ENCODE measurements around the gene DUSP22. TPM values are rescaled to one million over a fixed set of nuclear protein-coding genes. Genes with fewer than 3 reads are reported as not detected.

The DUSP22 gene
- total RNA-seq, 1 experiment from 2014 or later: 18.6 TPM

DNA sequence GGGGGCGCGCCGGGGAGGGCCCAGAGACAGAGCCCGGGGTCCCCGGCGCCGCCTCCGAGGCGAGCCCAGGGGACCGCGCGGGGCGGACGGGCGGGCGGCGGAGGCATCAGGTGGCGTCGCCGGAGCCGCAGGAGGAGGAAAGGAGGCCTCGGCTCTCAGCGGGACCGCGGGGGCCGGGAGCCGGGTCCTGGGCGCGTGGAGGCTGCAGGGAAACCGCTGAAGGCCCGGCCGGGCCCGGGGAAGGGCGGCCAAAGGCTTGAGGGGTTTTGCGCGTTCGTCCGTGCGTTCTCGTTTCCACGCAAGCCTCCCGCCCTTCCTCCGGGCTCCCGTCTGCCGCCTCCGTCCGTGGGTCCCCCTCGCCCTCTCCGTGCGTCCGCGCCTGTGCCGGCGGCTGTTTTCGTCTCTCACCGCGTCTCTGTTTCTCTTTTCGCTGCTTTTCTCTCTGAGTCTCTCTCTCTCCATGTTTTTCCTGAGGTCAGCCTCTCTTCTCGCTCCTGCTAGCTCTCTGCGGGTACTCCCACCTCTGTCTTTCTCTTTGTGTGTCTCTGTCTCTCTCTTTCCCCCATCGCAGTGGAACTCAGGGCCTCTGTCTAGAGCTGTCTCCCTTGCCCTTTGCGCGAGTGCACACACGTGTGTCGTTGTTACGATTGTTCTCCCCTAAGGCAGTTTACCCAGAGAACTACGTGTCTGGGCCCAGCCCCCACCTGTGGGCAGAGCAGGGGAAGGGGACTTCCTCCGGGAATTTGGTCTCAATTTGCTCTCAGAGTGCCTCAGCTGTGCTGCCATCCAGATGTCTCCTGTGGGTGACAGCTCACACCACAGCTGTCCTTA is 101.3 kb downstream of the DUSP22 start:
- no peak overlapping the region for H3K4me3 Mint-ChIP-seq (ENCODE audit: unreplicated experiment)
- Histone ChIP-seq H3K4me1 (no peaks in the 10 kb centered on the region), H3K36me3 (ENCODE audit: control insufficient read depth, insufficient read depth, low read length) (no peaks in the 10 kb centered on the region), H3K4me3 (ENCODE audit: low read depth, low read length) (no peak overlapping the region), H3K9me3 (no peaks in the 10 kb centered on the region), H3K27me3 (replicated peaks; ENCODE audit: control insufficient read depth, insufficient read depth, low read length) (no peaks in the 10 kb centered on the region)
- no peak for DNase-seq
- H3K27ac Mint-ChIP-seq (ENCODE audit: unreplicated experiment): peak overlapping the region; percentile 40
- intact Hi-C loops (cut with micrococcal nuclease; ENCODE audit: unreplicated experiment): no loop called here
- H3K36me3 Mint-ChIP-seq (ENCODE audit: insufficient read depth, unreplicated experiment): no peaks in the 10 kb centered on the region
- H3K9me3 Mint-ChIP-seq (ENCODE audit: unreplicated experiment): peaks cover 11% of the 10 kb centered on the region
- H3K27me3 Mint-ChIP-seq (ENCODE audit: insufficient read depth, unreplicated experiment): peaks cover 15% of the 10 kb centered on the region
- H3K4me1 Mint-ChIP-seq (ENCODE audit: low read depth, unreplicated experiment): no peaks in the 10 kb centered on the region
- TF ChIP-seq, protein P1, sequence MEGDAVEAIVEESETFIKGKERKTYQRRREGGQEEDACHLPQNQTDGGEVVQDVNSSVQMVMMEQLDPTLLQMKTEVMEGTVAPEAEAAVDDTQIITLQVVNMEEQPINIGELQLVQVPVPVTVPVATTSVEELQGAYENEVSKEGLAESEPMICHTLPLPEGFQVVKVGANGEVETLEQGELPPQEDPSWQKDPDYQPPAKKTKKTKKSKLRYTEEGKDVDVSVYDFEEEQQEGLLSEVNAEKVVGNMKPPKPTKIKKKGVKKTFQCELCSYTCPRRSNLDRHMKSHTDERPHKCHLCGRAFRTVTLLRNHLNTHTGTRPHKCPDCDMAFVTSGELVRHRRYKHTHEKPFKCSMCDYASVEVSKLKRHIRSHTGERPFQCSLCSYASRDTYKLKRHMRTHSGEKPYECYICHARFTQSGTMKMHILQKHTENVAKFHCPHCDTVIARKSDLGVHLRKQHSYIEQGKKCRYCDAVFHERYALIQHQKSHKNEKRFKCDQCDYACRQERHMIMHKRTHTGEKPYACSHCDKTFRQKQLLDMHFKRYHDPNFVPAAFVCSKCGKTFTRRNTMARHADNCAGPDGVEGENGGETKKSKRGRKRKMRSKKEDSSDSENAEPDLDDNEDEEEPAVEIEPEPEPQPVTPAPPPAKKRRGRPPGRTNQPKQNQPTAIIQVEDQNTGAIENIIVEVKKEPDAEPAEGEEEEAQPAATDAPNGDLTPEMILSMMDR (IDR thresholded peaks at IDR 0.05; ENCODE audit: insufficient read depth in 1 of 2, low read depth in 1 of 2, low read length in 1 of 2, severe bottlenecking in 1 of 2, unreplicated experiment in 1 of 2): no peak
- no TSS peak for BruUV-seq (replicated peaks)
- POLR2A ChIA-PET: no interaction called here
- CTCF ChIA-PET: no interaction called here

DNA sequence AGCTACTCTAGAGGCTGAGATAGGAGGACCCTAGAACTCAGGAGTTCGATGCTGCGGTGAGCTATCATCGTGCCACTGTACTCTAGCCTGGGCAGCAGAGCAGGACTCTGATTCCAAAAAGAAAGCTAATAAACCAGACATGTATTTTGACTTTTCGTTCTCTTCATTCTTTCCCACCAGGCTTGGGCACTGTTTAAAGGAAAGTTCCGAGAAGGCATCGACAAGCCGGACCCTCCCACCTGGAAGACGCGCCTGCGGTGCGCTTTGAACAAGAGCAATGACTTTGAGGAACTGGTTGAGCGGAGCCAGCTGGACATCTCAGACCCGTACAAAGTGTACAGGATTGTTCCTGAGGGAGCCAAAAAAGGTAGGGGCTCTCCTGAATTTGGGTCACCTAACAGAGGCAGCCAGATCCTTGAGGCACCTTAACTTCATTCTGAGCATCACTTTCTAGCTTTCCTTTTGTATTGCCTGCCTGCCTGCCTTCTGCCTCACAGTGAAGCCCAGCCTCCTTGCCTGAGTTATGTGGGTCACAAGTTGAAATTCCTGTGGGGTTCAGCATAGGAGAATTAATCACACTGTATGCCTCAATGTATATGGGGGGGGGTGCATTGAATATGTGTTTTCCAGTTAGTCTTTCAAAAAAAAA is 102.5 kb downstream of the DUSP22 start:
- Histone ChIP-seq H3K9me3 (no peaks in the 10 kb centered on the region), H3K36me3 (ENCODE audit: control insufficient read depth, insufficient read depth, low read length) (no peaks in the 10 kb centered on the region), H3K4me1 (no peaks in the 10 kb centered on the region), H3K4me3 (ENCODE audit: low read depth, low read length) (no peak overlapping the region), H3K27me3 (replicated peaks; ENCODE audit: control insufficient read depth, insufficient read depth, low read length) (no peaks in the 10 kb centered on the region)
- no peaks in the 10 kb centered on the region for H3K4me1 Mint-ChIP-seq (ENCODE audit: low read depth, unreplicated experiment)
- H3K4me3 Mint-ChIP-seq (ENCODE audit: unreplicated experiment): no peak overlapping the region
- POLR2A ChIA-PET: no interaction called here
- TF ChIP-seq, protein P1 (IDR thresholded peaks at IDR 0.05; ENCODE audit: insufficient read depth in 1 of 2, low read depth in 1 of 2, low read length in 1 of 2, severe bottlenecking in 1 of 2, unreplicated experiment in 1 of 2): no peak
- no peaks in the 10 kb centered on the region for H3K36me3 Mint-ChIP-seq (ENCODE audit: insufficient read depth, unreplicated experiment)
- DNase-seq: no peak
- BruUV-seq (replicated peaks): no TSS peak
- intact Hi-C loops (cut with micrococcal nuclease; ENCODE audit: unreplicated experiment): no loop called here
- peaks cover 11% of the 10 kb centered on the region for H3K27me3 Mint-ChIP-seq (ENCODE audit: insufficient read depth, unreplicated experiment)
- CTCF ChIA-PET: no interaction called here
- H3K9me3 Mint-ChIP-seq (ENCODE audit: unreplicated experiment): peaks cover 11% of the 10 kb centered on the region
- no peak overlapping the region for H3K27ac Mint-ChIP-seq (ENCODE audit: unreplicated experiment)

DNA sequence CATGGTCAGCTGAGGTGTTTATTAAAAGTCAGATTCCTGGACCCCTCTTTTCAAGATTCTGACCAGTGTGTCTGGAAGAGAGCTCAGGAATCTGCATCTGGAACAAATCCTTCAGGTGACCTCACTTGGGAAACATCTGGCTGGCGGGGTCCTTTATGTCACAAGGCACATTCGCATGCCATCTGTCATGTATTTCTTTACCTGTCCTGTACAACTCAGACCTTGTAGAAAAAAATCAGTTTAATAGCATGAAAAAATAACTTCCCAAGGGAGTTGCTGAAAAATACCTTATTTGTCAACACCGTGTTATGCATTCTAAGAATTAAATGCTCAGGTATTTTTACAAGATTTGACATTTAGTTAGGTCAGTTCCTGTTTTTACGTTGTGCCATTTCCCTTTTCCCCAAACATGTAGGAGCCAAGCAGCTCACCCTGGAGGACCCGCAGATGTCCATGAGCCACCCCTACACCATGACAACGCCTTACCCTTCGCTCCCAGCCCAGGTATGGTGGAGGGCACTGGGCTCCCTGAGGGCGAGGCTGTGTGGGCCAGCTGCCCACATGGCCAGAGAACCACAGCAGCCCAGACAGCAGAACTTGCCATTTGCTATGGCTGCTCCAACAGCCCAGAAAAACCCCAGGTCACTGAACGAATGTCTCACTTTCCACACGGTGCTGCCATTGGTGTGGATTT is 103.3 kb downstream of the DUSP22 start:
- ChIA-PET POLR2A (no interaction called here), CTCF (no interaction called here)
- intact Hi-C loops (cut with micrococcal nuclease; ENCODE audit: unreplicated experiment): no loop called here
- H3K4me1 ChIP-seq: no peaks in the 10 kb centered on the region
- no peak overlapping the region for H3K4me3 ChIP-seq (ENCODE audit: low read depth, low read length)
- Mint-ChIP-seq H3K36me3 (ENCODE audit: insufficient read depth, unreplicated experiment) (no peaks in the 10 kb centered on the region), H3K27me3 (ENCODE audit: insufficient read depth, unreplicated experiment) (peaks cover 9% of the 10 kb centered on the region), H3K4me3 (ENCODE audit: unreplicated experiment) (no peak overlapping the region), H3K4me1 (ENCODE audit: low read depth, unreplicated experiment) (no peaks in the 10 kb centered on the region), H3K9me3 (ENCODE audit: unreplicated experiment) (peaks cover 11% of the 10 kb centered on the region), H3K27ac (ENCODE audit: unreplicated experiment) (no peak overlapping the region)
- DNase-seq: no peak
- H3K27me3 ChIP-seq (replicated peaks; ENCODE audit: control insufficient read depth, insufficient read depth, low read length): no peaks in the 10 kb centered on the region
- no TSS peak for BruUV-seq (replicated peaks)
- no peaks in the 10 kb centered on the region for H3K36me3 ChIP-seq (ENCODE audit: control insufficient read depth, insufficient read depth, low read length)
- H3K9me3 ChIP-seq: no peaks in the 10 kb centered on the region
- TF ChIP-seq, protein P1 (IDR thresholded peaks at IDR 0.05; ENCODE audit: insufficient read depth in 1 of 2, low read depth in 1 of 2, low read length in 1 of 2, severe bottlenecking in 1 of 2, unreplicated experiment in 1 of 2): no peak
